ENCODE data around the gene TOR2A.

DNA sequence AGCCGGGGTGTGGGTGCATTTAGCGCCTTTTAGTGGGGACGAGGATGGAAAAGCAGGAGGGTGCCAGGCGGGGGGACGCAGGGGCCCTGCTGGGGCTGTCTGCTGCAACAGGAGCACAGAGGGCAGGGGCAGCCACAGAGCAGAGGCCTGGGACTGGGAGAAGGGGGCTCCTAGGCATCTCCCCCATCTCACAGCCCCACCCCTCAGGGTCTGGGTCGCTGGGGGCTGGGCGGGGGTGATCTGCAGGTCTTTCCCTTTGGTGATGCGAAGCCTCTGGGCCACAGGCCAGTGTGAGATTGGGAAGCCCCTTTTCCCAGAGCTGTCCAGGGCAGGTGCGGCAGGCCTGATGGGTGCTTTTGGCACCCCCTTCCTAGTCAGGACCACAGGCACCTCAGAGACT lies 4.8 kb downstream of the TOR2A start:
- TF ChIP-seq EZH2 (IDR thresholded peaks at IDR 0.05; ENCODE audit: low read length) = no peak
- TF ChIP-seq, protein P1, sequence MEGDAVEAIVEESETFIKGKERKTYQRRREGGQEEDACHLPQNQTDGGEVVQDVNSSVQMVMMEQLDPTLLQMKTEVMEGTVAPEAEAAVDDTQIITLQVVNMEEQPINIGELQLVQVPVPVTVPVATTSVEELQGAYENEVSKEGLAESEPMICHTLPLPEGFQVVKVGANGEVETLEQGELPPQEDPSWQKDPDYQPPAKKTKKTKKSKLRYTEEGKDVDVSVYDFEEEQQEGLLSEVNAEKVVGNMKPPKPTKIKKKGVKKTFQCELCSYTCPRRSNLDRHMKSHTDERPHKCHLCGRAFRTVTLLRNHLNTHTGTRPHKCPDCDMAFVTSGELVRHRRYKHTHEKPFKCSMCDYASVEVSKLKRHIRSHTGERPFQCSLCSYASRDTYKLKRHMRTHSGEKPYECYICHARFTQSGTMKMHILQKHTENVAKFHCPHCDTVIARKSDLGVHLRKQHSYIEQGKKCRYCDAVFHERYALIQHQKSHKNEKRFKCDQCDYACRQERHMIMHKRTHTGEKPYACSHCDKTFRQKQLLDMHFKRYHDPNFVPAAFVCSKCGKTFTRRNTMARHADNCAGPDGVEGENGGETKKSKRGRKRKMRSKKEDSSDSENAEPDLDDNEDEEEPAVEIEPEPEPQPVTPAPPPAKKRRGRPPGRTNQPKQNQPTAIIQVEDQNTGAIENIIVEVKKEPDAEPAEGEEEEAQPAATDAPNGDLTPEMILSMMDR (optimal IDR thresholded peaks at IDR 0.05 in 1 of 3, IDR thresholded peaks at IDR 0.05 in 1 of 3, conservative IDR thresholded peaks at IDR 0.05 in 1 of 3; ENCODE audit: extremely low read depth in 1 of 3, insufficient read depth in 2 of 3, low read length in 3 of 3) = no peak
